Measurements from ENCODE around the gene GPI.
"Not testable (repeated sequence)": the region's sequence is repeated elsewhere in the genome, so short reads cannot be mapped to it uniquely, and the experiment has no call there.

Gene GPI

DNA sequence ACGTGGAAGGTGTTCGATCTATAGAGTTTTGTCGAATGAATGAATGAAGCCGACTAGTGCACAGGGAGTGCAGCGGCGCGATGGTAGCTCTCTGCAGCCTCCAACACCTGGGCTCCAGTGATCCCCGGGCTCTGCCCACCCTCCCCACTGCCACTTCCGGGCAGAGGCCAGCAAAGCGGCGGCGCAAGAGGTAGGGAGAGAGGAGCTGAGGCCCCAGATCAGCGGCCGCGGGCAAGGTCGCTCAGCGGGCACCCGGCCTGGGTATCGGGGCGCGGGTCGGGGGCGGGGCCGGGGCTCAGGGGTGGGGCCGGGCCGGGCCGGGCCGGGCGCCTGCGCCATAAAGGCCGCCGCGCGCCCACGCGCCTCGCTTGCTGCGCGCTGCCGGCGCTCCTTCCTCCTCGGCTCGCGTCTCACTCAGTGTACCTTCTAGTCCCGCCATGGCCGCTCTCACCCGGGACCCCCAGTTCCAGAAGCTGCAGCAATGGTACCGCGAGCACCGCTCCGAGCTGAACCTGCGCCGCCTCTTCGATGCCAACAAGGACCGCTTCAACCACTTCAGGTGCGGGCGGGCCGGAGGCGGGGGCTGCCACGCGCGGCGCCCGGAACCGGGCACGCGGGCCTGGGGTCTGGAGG is at the start of gene GPI:
Gene GPI, plus strand, starts transcription at position 367 of the 633 bp plus-strand sequence. Its CDS starts 71 bp downstream, at position 438.
- peak; percentile 28 to 41 for DNase-seq (ENCODE audit: low read depth in 2 of 2, low spot score in 1 of 2)

- no peak for DNase-seq (ENCODE audit: low read depth in 2 of 2, low spot score in 1 of 2)
Measured at GRCh38 chr19:34316247-34316646, 48.7 kb upstream of the GPI start.

GRCh38 chr19:34316741-34317301 is 48.2 kb upstream of the GPI start:
- DNase-seq (ENCODE audit: low read depth in 2 of 2, low spot score in 1 of 2): no peak

DNA sequence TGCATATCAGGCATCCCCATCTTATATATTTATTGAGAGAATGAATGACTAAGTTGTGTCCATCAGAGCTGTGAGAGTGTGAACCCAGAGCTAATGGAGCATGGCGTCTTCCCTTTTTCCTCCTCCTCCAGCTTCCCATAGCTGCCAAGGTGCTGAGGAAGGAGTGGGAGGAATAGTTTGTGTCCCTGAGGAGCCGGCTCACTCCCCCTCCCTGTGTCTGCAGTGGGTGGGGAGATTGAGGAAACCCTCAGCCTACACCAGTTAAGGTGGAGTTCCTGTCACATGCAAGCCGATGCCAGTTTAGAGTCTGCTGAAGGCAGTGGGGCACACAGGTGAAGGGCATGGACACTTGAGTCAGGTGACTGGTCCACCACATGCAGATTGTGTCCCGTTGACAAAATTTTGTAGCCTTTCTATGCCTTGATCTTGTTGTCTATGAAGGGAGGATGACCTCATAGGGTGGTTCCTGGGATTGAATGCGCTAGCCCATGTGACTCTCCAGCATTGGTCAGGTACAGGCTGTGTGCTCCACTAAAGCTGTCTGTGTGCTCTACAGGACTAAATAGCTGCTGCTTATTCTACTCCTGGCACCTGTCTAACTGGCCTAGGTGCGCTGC is 47.6 kb upstream of the GPI start:
- DNase-seq (ENCODE audit: low read depth in 2 of 2, low spot score in 1 of 2): no peak

- no peak for DNase-seq (ENCODE audit: low read depth in 2 of 2, low spot score in 1 of 2)
Measured at GRCh38 chr19:34319230-34319585, 45.8 kb upstream of the GPI start.

GRCh38 chr19:34319785-34320184 is 45.2 kb upstream of the GPI start:
- no peak for DNase-seq (ENCODE audit: low read depth in 2 of 2, low spot score in 1 of 2)

- no peak for DNase-seq (ENCODE audit: low read depth in 2 of 2, low spot score in 1 of 2)
Measured at GRCh38 chr19:34320277-34320676, 44.7 kb upstream of the GPI start.

DNA sequence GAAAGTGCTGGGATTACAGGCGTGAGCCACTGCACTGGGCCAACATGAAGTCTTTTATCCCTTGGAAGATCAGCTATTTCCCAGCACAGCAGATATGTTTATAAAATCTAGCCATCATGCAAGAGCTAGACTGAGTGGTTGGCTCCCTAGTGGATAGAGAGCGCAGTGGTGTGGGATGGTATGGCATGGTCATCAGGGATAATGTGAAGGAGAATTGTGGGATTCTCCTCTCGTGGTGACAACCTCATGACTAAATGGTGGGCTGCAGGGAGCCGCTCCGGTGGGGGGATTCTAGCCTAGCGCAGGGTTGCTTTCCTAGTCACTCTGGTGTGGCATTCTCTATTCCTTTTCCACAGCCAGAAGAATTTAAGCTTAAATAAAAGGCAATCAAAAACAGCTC is 43.3 kb upstream of the GPI start:
- no peak for DNase-seq (ENCODE audit: low read depth in 2 of 2, low spot score in 1 of 2)

DNA sequence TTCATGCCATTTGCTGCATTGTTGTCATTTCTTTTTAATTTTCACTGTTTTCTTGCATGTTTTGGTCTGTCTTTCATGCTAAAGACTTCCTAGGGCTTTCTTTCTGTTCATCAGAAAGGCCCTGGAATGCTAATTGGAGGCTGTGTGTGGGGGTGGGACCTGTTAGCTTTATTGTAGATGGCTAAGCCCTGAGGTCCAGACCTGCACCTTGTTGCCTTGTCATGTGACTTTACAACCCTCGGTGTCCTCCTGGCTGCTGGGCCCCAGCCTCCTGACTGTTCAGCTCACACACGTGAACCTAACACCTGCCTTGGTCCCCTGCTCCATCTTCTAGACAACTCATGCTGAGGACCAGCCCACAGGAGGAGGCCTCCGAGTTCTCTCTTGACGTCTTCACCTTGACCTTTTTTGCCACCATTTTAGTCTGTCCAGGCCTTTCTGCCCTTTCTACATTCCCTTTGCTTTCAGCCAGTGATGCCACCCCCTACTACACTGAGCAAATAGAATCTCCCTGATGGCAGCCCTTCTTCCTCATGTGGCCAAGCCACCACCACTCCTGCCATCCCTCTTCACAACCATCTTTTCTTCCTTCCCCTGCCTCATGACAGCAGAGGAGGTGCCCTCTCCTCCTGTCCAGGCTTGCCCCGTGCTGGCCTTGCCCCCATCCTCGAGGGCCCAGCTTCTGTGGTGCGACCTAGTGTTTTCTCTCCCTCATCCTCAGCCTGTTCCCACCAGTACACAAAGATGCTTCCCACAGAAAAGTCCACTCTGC is 41.4 kb upstream of the GPI start:
- DNase-seq (ENCODE audit: low read depth in 2 of 2, low spot score in 1 of 2): no peak

- DNase-seq (ENCODE audit: low read depth in 2 of 2, low spot score in 1 of 2): no peak
Measured at GRCh38 chr19:34324320-34324719, 40.7 kb upstream of the GPI start.

GRCh38 chr19:34325181-34325580 is 39.8 kb upstream of the GPI start:
- DNase-seq (ENCODE audit: low read depth in 2 of 2, low spot score in 1 of 2): no peak

GRCh38 chr19:34325981-34326787 is 38.8 kb upstream of the GPI start:
- no peak for DNase-seq (ENCODE audit: low read depth in 2 of 2, low spot score in 1 of 2)

GRCh38 chr19:34327851-34328250 is 37.1 kb upstream of the GPI start:
- DNase-seq (ENCODE audit: low read depth in 2 of 2, low spot score in 1 of 2): no peak

- no peak for DNase-seq (ENCODE audit: low read depth in 2 of 2, low spot score in 1 of 2)
Measured at GRCh38 chr19:34328982-34329381, 36.0 kb upstream of the GPI start.

DNA sequence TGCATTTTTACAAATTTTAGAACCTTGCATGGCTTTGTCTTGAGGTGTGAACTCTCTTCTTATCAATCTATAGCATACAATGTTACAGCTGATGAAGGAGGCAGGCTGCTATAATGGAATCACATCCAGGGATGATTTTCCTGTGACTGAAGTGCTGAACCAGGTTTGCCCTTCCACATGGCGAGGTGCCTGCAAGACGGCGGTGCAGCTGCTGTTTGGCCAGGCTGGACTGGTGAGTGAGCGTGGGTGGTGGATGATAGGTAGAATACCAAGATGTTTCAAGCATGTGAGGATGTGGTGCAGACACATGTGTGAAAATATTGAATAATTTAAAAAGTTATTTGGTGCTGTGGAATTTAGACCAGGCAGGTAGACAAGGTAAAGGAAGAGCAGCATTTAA is 34.9 kb upstream of the GPI start:
- no peak for DNase-seq (ENCODE audit: low read depth in 2 of 2, low spot score in 1 of 2)

DNA sequence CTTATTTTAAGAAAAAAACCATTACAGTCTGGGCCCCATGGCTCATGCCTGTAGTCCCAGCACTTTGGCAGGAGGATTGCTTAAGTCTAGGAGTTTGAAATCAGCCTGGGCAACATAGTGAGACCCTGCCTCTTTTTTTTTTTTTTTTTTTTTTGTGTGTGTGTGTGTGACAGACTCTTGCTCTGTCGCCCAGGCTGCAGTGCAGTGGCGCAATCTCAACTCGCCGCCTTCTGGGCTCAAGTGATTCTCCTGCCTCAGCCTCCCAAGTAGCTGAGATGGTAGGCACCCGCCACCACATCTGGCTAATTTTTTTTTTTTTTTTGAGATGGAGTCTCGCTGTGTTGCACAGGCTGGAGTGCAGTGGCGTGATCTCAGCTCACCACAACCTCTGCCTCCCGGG is 34.4 kb upstream of the GPI start:
- DNase-seq (ENCODE audit: low read depth in 2 of 2, low spot score in 1 of 2): not testable (repeated sequence)

GRCh38 chr19:34331596-34331995 is 33.4 kb upstream of the GPI start:
- DNase-seq (ENCODE audit: low read depth in 2 of 2, low spot score in 1 of 2): not testable (repeated sequence)

GRCh38 chr19:34332027-34332760 is 32.8 kb upstream of the GPI start:
- DNase-seq (ENCODE audit: low read depth in 2 of 2, low spot score in 1 of 2): no peak

DNA sequence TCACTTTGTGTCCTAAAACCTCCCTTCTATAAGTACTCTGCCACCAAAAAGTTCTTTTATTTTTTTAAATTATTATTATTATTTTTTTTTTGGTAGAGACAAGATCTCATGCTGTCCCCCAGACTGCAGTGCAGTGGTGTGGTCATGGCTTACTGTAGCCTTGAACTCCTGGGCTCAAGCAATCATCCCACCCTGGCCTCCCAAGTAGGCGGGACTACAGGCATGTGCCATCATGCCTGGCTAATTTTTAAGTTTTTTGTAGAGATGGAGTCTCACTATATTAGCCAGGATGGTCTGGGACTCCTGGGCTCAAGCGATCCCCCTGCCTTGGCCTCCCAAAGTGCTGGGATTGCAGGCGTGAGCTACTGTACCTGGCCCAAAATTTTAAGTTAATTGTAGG is 29.1 kb upstream of the GPI start:
- DNase-seq (ENCODE audit: low read depth in 2 of 2, low spot score in 1 of 2): no peak

DNA sequence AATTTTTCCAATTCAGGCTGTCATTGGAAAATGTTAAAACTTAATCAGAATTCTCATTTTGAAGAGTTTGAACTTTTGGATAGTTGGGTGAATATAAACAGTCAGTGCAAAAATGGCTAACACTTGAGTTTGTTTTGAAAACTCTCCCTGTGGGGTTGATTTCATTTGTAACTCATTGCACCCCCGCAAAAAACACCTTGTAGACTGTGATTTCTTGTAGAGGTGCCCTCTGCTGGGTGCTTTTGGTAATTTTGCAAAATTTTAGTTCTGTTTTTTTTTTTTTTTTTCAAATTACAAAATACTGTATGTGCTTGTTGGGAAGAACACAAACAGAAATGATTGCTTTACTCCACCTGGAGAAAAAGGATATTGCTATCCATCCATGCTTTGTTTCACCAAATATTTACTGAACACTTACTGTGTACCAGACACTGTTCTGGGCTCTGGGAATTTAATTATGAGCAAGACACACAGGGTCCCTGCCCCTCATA is 28.2 kb upstream of the GPI start:
- DNase-seq (ENCODE audit: low read depth in 2 of 2, low spot score in 1 of 2): peak in 1 of 2 donors; percentile 25

Data from stimulated activated CD8-positive, alpha-beta memory T cell treated with anti-CD3 and anti-CD28 coated beads, Interleukin-4, amount 100 ng/mL, for 4 hours (primary cell).